Right ventricle myocardium superior (tissue), 1 donor: ENCODE measurements around the gene TSFM. TPM values are rescaled to one million over a fixed set of nuclear protein-coding genes. Genes with fewer than 3 reads are reported as not detected.
A peak's percentile ranks its signal among the peaks of the same experiment; 100 is the strongest.

Source experiments
- ATAC-seq: fragments of 200-7000 bp; cut with Tn5 transposase; one replicate; pipeline ENCODE4 v1.9.1; 2020; ENCODE audit warnings: mild to moderate bottlenecking; ENCODE audit not compliant: poor library complexity
- DNase-seq: peaks from one replicate; pipeline ENCODE4 v3.0.0-alpha.2; 2020
- intact Hi-C: fragments of 100-400 bp; cut with DNase I; formaldehyde crosslinking; loops from one replicate; pipeline ENCODE4 v1.11.2; 2022
- total RNA-seq: library from RNA; stranded (reverse); fragmentation: NEBNext Ultra II Directional; extraction: Animal tissue kit (Norgen Biotek cat#: 25700); gene quantifications from one replicate; pipeline ENCODE4 v1.2.1, GENCODE V29; 2021
- donor health status: DM: no; HTN: yes; CAD: no; lungs with severe emphysema.

The TSFM gene
- total RNA-seq, 1 donor from 2014 or later = 49.5 TPM

DNA sequence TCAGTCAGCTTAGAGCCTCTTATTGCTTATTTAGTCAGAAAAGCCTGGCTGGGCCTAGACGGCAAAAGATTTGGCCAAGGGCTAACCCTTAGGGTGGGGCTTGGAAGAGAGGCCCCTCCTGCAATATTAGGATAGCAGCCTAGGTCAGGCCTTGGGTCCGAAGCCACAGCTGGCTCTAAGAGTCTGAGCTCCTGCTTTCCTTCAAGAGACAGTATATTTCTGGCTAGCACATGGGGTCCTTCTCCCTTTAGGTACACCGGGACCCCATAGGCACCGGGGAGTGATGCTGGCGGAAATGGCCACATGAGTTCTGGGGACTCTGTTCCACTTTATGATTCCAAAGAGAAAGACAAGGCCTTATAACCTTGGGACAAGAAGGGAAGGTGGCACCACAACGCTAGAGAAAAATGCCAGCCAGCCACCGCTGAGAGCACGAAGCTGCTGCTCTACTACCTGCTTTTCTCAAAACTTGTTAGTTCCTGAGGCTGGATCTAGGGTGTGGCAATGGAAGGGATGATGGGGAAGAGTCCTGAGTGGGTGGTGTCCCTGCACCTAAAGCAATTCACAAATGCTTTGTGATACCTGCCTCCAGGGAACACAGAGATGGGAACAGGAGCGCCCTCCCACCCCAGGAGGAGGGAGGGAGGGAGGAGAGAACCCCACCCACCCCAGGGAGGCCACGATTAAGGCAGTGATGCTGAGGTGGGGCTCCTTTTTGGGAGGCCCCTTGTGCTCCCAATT is 39.1 kb downstream of the TSFM start:
- no peak for DNase-seq
- intact Hi-C loops = no loop called here
- ATAC-seq = no peak

DNA sequence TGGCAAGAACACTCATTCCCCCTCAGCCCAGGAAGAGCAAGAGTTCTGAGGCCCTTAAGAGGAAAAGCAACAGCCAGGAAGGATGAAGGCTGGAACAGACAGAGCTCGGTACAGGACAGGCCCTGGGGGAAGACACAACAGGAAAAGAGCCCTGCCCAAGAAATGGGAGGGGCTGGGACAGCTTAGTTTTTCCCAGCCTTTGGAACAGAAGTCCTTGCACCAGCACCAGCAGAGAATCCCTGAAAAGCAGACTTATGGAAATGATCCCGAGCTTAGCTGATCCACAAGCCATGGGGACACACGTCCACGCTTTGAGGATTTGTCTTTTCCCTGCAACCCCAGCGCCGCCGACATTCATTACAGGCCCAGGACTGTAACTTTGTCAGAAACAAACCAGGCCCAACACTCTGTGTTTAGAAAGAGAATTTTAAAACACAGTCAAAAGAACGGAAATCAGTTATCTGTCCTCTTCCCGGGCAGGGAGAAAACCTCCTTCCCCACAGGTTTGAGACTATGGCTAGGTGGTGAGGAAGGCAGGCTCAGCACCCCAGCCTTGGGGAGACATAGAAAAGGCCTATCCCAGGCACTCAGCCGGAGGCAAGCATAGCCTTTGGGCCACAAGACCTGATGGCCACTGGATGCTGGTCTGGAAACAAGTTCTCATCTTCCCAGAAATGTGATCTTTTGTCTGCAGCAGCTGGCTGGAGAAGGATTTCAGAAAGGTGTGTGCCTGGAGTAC is 40.0 kb downstream of the TSFM start:
- intact Hi-C loops = no loop called here
- DNase-seq (no peak), ATAC-seq (no peak)

DNA sequence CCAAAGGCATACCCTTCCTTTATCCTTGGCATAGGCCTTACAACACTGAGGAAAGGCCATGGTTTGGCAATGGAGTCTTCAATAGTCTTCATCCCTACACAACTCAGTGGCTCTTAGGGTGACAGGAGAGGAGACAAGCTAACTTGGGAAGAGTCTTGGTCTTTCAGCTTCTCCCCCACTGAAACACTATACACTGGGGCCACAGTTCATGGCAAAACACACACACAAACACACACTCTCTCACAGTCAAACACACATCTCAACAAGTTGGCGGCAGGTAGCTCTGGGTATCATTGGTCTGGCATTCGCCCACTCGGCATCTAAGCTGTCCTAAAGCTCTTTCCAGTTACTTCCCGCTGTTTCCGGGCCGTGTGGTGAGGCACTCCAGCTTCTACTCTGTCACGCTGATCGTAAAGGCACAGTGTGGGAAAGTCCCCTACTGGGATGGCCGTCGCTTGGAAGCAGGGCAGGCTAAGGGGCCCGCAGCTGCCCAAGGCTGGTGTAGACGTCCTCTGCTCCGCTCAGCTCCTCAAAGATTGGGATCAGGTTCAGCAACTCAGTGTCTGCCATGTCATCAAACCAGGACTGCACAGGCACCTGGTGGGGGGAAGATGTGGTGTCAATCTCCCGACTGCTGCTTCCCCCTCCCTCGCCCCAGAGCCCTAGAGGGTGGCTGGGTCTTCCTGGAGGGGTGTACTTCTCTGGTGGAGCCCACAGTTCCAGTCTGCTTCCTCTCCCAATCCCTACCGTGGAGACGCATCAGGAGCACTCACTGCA is 40.7 kb downstream of the TSFM start:
- ATAC-seq (no peak), DNase-seq (no peak)
- intact Hi-C loops = no loop called here

DNA sequence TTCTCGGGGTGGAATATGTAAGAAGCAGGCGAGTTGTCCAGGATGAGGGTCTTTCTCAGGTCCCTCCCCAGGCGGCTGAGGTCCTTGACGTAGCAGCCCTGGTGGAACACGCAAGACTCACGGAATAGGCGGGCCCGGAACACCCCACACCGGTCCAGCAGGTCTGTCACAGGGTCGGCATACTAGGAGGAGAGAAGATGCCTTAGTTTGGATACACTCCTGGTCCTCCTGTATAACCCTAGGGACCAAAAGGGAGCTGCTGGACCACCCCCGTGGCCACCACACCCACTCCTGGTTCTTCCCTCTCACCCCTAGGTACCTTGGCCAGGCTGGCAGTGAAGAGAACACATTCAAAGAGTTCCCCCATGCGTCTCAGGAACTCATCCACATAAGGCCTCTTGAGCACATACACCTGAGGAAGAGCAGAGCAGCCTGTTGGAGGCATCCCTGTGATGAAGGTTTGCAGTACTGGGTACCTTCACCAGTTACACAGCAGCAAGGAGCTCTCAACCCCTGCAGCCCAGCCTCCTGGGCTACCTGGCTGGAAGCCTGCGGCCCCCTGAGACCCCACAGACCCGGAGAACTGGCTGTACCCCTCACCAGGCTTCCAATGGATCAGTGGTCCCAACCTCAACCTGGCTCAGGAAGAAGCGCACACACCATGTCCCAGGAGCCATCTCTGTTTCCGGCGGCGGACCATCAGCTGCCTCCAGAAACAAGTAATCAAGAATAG is 41.5 kb downstream of the TSFM start:
- ATAC-seq = no peak
- intact Hi-C loops = no loop called here
- DNase-seq = no peak

DNA sequence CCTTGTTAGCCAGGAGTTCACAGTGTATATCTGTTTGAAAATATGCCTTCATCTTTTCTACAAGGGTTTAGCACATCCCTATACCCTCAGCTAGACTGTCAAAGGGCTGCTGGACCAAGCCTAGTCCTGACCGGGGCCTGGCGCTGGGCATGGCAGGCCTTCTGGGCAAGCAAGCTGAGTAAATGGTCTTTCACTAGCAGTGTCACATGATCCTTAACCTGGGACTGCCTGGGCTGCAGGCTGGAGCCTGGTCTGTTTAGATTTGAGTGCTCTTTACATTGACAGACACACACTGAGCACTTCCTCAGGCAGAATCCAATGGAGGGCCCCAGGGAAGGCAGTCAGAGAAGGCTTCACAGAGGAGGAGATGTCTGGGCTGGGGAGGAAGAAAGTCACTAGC is 42.9 kb downstream of the TSFM start:
- DNase-seq = no peak
- intact Hi-C loops = no loop called here
- no peak for ATAC-seq

DNA sequence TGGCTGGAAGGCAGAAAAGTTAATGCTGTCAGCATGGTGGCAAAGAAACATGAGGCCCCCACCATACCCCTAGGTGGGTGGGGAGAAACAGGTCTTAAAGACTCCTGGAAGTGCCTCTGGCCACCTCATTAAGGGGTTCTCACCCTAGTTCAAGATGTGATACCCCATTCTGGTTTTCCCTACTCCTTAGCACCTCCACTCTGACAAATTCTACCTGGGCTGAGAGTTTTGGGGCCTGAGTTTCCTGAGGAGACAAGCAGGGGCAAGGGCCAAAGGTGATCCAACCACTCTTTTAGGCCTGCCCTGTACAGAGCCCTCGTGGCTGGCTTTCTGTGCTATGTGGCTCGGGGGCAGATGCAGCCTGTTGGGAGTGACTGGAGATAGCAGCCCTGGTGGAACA is 43.8 kb downstream of the TSFM start:
- no peak for DNase-seq
- intact Hi-C loops = no loop called here
- no peak for ATAC-seq

DNA sequence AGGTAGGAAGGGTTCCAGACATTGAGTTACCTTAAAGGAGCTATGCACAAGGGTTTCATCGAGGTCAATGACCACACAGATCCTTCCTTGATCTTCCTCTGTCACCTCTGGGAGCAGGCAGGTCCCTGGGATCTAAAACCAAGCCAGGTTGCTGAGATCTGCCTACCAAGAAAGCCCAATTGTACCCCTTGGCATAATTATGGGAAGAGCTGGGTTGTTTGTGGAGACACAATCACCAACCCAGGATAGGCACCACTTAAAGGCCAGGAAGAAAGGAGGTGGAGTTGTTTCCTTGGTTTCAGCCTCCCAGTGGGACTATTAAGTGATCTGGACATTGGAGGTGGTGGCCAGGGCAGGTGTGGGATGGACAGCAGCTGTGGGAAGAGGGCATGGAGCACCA is 44.4 kb downstream of the TSFM start:
- DNase-seq (no peak), ATAC-seq (no peak)
- intact Hi-C loops = no loop called here

DNA sequence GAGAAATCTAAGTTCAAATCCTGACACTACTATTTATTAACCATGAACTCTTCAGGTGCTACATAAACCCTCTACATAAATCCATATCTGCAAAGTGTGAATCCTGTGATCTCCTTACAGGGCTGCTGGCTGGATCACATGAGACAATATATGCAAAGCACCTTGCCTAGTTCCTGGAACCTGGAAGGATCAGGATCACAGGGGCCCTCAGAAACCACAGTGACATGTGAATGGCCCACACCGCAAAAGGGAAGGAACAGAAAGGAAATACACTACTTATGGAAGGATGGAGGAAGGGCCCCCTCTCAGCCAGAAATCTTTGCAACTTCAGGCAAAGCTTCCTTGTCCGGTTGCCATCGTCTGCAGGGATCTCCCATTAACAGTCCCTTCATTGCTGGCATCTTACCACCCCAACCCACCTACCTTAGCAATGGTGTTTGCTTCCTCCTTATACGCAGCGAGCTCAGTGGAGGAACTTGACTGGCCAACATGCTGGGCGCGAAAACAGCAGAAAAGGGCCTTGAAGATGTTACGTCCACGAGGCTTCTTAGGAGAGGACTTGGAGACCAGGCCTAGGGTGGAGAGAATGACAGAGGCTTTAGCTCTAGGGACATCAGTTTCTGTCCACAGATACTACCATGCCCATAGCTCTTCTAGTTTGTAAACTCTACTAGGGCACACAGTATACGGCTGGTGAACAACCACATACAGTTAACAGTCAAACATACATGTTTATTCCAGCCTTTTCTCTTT is 46.6 kb downstream of the TSFM start:
- ATAC-seq (no peak), DNase-seq (no peak)
- intact Hi-C loops = no loop called here

DNA sequence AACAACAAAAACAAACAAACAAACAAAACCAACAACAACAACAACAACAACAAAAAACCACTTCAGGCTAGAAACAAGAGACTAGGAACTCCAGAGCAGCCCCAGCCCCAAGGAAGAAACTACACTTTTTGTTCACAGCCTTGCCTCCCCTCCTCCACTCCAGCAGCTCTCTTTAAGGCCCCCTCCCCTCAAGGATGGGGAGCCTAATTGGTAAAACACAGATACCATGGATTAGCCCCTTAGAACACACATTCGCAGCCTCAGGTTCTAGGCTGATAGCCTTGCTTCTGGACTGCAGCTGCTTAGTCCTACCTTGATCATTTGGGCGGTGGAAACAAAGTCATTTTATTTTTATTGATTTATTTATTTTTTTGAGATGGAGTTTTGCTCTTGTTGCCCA is 47.8 kb downstream of the TSFM start:
- intact Hi-C loops = no loop called here
- ATAC-seq = no peak
- no peak for DNase-seq

DNA sequence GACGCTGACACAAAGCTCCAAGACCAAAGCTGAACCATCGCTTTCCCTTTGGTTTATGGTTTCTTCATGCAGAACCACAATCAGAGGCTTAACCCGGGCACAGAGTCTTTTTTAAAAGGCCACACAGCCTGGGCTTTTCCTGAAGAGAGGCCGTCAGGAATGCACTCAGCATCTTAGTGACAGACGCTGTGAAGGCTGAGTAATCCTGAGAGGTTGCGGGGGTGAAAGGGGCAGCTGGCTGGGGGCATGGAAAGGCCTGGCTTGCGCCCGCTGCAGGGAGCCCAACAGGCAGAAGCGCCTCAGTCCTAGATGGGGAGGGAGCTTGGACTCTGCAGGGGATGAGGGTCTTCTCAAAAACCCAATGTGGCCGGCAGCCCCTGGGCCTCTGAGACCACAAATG is 50.4 kb downstream of the TSFM start:
- ATAC-seq (no peak), DNase-seq (no peak)
- intact Hi-C loops = loop anchor here (2.0 kb wide), 1 partner anchor 72 kb away; no protein-coding TSS in a partner anchor

DNA sequence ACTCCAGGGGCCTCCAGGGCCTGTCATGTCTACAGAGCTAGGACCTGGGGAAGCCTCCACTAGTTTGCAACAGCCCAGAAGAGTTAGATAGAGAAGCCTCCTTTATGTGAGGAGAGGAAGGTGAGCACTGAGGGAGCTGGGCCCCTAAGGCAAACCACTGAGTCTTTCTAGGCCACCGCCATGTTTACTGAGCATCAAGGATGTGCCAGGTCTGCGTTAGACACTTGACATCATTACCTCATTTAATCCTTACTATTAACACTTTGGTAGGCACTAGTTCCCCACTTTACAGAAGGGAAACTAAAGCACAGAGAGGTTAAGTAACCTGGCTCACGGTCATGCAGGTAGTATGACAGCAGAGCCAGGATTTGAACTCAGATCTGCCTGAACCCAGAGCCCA is 51.1 kb downstream of the TSFM start:
- DNase-seq = no peak
- no peak for ATAC-seq
- intact Hi-C loops = loop anchor here (2.0 kb wide), 1 partner anchor 71 kb away; no protein-coding TSS in a partner anchor

DNA sequence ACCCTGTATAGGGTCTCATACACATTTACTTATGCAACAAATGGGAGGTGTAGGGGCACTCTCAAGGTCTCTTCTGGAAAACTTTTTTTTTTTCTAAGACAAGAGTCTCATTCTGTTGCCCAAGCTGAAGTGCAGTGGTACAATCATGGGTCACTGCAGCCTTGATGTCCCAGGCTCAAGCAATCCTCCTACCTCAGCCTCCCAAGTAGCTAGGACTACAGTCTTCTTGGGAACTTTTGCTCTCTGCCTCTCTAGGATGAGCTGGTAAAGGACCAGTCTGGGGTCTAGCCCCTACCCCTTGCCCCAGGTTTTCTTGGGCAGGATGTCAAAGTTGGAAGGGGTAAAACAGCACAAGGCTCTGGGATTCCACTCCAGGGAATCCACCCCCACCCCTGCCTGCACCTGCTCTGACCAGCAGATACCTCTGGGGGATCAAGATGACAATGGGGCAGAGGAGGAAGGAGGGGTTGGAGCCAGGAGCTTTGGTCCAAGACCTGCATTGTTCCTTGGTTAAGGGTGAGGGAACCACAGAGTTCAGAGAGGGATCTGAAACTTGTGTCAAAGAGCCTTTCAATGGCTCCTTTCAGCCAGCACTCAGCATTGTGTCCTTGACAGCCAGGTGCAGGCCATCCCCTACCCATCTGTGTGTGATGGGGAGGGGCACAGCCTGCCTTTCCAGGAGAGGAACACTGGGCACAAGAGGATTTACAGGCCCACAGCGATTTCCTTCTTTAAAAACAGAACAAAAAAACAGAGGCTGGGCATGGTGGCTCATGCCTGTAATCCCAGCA is 51.7 kb downstream of the TSFM start:
- DNase-seq = no peak
- intact Hi-C loops = no loop called here
- ATAC-seq = no peak

DNA sequence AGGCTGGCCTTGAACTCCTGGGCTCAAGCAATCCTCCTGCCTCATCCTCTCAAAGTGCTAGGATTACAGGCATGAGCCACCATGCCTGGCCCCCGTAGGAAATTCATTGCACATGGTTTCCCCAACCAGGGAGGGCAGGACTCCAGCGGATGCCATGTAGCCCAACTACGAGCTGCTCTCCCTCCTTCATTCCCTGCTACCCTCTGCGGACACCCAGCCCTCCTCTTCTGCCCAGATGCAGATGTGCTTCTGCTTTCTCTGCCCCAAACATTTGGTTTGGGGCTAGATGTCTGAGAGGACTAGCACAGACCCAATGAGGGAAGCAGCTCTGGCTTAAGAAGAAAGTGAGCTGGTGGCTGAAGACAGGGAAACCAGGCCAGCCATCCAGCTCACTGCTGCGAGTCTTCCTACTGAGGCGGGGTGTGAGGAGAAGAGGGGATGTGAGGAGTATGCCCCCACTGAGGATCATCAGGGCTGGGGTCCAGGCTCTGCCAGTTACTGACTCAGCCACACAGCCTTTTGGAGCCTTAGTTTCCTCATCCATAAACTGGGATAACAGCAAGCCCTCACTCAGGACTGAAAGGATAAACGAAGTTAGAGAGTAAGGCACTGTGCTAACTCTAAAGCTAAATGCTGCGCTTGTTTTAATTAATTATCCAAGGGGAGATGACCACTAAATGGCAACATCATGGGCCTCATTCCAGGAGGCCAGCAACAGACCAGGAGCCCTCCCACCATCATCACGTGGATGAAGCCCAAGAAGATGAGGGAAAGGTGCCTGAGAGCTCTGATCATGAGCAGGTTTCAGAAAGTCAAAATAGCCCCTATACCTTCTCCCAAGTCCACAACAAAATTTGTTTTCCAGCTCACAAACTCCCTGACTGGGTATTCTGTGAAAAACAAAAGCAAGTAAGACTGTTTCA is 53.0 kb downstream of the TSFM start:
- no peak for ATAC-seq
- DNase-seq = no peak
- intact Hi-C loops = no loop called here

DNA sequence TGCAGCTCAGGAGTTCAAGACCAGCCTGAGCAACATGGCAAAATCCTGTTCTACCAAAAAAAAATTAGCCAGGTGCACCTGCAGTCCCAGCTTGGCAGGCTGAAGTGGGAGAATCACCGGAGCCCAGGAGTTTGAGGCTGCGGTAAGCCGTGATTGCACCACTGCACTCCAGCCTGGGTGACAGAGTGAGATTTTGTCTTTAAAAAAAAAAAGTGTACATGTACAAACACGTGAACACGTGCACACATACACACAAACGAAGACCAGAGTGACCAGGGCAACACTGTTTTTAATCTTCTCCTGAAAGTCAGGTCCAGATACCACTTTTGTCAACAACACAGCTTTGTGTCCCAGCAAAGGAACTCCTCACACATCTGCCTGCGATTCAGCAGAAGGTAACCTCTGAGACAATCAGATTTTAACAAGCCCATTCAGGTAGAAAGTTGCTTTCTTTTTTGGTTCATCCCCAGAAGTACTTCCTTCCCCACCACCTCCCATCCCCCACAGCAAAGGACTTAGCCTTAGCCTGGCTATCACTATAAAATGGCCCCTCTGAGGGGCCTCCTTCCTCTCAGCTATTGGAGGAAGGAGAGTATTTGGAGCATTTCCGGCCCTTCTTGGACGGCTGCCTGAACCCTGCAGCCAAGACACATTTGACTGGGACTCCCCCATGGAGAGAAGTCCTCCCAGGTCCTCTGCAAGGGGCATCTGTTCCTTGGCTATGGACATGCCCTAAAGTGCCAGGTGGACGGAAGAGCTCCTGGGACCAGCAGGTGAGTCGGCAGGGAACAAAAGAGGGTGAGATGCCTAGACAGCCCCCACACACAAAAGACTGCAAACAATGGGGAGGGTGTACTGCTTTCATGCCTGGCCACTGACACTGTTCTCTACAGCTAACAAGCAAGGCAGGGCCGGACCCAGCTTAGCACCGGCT is 54.1 kb downstream of the TSFM start:
- ATAC-seq = peak; percentile 54
- peak; percentile 87 for DNase-seq
- intact Hi-C loops = no loop called here

DNA sequence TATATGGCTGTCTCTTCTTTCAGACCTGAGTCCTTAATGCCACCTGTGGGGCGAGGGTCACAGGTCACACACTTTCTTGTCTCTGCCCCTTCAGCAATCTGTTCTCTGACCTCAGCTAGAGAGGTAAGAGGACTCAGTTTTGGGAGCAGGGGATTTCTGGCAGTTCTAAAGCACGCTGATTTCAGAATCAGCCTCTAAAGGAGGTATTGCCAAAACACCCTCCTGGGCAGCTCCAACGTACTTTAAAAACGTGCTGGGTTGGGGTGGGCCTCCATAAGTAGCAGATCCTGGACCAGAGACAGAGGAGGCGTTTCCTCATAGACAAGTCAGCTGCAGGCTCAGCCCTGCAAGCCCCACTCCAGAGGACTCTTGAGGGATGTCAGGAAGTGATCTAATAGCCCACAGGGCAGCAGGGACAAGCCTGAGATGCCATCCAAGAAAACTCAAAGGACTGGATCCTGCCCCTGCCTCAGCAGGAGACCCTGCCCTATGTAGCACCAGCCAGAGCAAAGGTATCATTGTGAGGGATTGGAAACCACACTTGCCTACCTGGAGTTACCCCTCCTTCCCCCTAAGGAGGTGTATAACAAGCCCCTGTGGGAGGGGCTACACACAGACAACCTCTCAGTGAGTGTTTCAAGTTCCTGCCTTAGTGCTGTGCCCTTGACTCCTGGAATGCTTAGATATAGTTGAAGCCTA is 55.4 kb downstream of the TSFM start:
- peak; percentile 60 for DNase-seq
- intact Hi-C loops = no loop called here
- peak; percentile 51 for ATAC-seq
